ENCODE results near the gene IQCF6.

- TF ChIP-seq POLR2A (IDR thresholded peaks at IDR 0.05) (no peak), CTCF (IDR thresholded peaks at IDR 0.05) (no peak)
Measured at GRCh38 chr3:51798411-51798963, 19.4 kb upstream of the IQCF6 start.

All from Peyer's patch (tissue), 4 donors.